ENCODE measurements around the gene ST3GAL2.

The ST3GAL2 gene, protein sequence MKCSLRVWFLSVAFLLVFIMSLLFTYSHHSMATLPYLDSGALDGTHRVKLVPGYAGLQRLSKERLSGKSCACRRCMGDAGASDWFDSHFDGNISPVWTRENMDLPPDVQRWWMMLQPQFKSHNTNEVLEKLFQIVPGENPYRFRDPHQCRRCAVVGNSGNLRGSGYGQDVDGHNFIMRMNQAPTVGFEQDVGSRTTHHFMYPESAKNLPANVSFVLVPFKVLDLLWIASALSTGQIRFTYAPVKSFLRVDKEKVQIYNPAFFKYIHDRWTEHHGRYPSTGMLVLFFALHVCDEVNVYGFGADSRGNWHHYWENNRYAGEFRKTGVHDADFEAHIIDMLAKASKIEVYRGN

DNA sequence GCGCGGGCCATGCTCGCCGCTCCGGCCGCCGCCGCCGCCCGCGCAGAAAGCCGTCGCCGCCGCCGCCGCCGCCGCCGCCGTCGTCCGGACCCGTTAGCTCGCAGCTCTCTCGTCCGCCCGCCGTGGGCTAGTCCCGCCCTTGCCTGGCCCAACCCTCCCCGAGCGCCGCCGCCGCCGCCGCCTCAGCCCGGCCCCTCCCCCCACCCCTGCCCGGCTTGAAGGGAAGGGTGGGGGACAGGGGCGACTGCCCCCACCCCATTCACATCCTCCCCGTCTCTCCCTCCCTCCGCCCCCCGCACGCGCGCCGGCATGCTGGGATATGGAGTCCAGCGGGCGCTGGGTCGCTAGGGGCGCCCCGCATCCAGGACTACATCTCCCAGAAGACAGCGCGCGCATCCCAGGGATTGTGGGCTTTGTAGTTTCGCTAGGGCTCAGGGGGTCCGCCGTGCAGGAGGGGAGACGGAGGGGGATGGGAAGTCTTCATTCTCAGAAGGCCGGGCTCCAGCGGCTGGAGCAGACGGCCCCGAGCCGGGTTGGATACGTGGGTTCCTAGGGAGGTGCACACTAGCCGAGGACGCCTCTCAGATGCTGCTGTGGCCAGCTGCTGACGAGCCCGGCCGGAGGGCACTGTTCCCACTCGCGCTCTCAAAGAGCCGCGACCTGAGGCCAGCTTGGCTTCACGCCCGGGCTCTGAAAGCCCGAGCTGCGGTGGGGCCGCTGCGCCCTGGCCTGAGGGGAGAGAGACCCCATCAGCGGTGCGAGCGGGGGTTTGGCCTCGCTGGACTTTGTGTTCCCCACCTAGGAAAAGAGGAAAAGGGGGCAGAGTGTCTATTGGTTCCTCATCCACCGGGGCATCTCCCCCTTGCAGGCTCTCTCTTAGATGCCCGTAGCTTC is at the start of gene ST3GAL2:
Gene ST3GAL2 (minus strand): TSS at position 132 of the 894 bp plus-strand sequence. CDS start 40,570 bp downstream, outside the sequence.
- DNase-seq = peak; percentile 64

DNA sequence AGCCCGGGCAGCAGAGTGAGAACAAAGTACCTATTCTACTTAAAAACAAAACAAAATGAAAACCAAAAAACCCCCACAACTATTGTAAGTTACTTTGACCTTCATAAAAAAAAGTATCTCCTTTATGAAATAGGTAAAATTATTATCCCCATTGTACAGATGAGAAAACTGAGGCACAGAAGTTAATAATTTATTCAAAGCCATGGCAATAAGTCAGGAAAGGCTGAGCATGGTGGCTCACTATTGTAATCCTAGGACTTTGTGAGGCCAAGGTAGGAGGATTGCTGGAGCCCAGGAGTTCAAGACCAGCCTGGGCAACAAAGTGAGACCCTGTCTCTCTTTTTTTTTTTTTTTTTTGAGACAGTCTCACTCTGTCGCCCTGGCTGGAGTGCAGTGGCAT is 46.0 kb upstream of the ST3GAL2 start:
- no peak for DNase-seq

DNA sequence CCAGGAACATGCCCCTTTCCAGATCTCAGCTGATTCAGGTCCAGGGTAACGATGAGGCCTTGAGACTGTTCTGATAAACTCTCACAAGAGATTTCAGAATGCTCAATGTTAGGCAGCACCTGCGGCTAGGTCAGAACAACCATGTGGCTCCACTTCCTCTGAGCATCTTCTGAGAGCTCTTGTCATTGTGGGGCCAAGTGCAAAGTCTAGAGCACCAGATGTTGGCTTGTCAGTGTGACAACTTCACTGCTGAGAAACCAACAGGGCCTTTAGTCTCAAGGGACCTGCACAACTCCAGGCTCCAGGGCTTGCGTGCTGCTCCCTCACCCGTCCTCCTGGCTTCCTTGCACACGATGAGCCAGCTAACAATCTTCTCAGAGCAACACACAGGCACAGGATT is 44.5 kb upstream of the ST3GAL2 start:
- DNase-seq = no peak

DNA sequence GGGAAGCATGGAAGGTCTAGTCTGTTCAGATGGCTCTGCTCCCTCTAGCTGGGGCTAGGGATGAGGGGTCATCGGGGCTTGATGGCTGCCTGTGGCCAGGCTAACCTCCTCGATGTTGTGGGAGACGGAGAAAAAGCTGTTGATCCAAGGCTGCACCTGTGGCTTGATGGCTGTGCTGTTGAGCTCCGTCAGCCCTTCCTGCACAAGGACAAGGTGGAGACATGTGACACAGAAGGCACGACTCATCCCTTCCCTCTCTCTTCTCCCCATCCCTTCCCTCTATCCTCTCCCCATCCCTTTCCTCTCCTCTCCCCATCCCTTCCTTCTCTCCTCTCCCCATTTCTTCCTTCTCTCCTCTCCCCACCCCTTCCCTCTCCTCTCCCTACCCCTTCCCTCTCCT is 43.7 kb upstream of the ST3GAL2 start:
- no peak for DNase-seq

DNA sequence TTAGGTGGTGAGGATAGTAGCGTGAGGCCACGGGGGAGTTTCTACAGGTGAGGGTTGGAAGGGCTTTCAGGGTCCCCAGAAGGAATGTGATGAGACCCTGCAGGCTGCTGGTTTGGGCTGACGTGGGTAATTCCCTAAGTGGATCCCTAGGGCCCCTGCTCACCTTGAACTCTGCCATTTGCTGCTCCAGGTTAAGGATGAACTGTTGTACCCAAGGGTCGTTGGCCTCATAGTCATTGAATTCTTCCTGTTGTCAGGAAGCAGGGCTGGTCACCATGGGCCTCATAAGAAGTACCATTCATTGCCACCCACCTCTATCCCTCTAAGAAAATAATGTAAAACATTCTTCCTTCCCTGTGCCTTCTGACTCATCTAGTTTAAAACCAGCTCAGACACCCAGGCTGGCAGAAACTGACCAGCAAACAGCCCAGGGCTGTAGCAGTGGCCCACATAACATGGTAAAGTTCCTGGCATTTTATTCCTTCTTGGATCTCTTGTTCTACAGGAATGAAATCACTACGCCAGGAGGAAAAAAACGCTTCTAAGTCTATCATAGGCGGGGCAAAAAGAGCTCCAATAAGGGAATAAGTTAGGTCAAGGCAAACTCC is 43.1 kb upstream of the ST3GAL2 start:
- DNase-seq = no peak

DNA sequence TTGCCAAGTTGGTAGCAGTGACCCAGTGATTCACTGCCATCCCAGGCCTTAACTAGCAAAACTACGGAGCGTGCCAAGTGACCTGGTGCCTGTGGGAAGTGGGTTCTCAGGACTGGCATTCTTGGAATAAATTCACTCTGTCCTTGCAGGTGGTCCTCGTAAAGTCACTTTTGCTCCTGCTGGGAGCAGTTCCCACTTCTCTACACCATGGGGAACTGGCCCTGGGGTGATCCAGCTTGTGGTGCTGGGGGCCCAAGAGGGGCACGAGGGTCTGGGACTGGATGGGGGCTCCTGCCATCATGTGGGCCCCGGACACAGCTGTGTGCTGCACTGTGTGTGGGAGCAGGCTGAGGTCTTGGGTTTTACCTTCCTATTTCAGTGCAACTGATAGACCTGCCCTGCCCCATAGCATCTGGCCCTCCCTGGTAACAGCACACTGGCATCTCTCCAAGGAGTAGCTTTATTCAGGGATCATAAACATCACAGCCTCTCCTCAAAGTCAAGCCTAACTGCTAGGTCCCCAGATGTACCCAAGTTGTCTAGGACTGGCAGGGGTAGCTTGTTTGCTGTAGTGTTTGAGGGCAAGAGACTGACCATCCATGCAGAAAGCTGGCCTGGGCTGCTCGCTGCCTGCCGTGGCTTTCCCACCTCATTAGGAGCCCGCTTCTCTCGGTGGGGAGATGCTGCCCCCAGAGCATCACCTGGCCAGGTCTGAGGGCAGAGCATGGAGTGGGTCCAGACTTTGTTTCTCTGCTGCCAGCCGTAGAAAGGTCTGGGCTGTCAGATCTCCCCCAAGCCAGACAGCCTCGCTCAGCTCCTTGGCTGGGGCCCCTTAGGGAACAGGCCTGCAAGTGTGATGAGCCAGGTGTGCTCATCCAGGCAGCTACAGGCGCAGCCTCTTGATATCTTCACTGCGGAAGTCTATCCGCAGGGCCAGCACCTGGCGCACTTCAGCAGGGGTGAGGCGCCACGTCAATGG is 41.5 kb upstream of the ST3GAL2 start:
- DNase-seq = no peak

DNA sequence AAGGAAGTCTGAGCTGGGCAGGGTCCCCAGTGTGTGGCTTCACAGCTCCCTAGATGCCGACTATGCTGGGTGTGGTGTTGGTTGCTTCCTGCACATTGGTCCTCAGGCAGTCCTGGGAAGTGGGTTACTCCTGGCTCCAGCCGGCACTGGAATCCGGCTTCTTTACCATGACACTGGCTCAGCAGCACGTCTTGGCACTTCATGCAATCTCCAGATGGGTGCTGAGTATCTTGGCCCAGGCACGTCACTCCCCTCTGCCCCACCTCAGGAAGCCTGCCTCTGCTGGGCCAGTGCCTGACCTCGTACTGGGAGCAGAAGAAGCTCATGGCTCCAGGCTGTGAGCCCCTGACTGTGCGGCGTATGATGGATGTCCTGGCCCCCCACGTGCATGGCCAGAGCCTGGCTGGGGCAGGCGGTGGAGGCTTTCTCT is 40.0 kb upstream of the ST3GAL2 start:
- DNase-seq = no peak

DNA sequence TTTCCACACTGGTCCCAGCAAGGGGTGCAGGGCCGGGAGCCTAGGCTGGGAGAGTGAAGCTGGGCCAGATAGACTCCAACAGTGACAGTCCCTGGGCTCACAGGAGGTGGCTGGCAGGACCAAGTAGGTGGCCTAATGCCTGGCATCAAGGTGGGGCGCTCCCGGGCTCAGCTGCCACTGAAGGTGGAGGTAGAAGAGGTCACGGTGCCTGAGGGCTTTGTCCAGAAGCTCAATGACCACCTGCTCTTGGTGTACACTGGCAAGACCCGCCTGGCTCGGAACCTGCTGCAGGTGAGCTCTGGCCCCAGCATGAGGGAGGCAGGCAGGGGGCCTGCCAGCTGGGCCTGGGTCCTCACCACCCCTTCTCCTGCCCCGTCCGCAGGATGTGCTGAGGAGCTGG is 39.3 kb upstream of the ST3GAL2 start:
- no peak for DNase-seq

DNA sequence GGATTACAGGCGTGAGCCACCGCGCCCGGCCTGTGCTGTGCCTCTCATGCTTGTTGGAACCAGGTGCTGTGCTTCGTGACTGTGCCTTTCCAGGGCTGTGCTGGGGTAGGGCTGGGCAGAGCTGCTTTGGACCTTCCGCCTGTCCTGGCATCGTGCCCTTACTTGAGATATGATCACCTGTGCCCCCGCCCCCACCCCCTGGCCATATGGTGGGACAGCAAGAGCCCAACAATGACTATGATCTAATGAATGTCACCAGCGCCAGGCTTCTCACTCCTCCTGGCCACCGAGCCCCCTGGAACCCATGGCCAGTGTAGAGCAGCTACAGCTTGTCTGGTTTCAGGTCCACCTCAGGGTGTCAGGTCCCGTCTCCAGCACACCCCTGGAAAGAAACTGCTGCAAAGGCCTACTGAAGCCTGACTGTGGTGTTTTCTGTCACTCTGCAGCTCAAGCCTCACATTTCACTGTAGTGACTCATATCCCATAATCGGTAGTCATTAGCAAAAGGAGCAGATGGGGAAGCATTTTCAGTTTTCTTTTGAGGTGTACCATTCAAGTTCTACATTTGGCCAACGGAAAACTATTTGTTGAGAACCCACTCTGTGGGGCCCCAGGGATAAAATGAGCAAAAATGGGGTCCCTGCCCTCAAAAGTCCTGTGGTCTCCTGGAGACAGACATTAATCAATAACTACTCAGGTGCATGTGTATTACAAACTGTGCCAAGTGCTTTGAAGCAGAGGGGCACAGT is 37.5 kb upstream of the ST3GAL2 start:
- no peak for DNase-seq

DNA sequence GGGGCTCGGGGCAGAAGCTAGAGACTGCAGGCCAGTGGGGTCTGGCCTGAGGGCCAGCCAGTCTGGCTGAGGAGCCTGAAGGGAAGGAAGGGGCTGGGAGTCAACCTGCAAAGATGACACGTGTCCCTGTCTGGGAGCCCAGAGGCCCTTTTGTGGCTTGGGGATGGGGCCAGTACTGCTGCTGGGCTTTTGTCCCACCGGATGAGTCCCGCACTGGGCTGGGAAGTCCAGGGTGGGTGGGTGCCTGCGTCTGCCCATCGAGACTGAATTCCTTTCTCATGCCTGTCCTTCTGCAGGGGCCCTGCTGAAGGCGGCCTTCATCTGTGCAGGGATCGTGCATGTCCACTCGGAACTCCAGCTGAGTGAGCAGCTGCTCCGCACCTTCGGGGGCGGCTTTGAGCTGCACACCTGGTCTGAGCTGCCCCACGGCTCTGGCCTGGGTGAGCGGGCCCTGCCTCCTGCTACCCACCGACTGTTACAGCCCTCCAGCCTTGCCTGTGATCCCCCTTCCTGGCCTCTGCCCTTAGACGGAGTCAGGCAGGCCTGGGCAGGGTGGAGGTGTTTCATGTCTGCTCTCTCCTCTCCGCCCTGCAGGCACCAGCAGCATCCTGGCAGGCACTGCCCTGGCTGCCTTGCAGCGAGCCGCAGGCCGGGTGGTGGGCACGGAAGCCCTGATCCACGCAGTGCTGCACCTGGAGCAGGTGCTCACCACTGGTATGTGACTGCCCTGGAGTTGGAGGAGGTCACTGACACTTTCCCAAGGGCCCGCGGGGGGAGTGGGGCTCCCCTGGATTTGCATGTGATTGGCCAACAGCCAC is 36.4 kb upstream of the ST3GAL2 start:
- no peak for DNase-seq

DNA sequence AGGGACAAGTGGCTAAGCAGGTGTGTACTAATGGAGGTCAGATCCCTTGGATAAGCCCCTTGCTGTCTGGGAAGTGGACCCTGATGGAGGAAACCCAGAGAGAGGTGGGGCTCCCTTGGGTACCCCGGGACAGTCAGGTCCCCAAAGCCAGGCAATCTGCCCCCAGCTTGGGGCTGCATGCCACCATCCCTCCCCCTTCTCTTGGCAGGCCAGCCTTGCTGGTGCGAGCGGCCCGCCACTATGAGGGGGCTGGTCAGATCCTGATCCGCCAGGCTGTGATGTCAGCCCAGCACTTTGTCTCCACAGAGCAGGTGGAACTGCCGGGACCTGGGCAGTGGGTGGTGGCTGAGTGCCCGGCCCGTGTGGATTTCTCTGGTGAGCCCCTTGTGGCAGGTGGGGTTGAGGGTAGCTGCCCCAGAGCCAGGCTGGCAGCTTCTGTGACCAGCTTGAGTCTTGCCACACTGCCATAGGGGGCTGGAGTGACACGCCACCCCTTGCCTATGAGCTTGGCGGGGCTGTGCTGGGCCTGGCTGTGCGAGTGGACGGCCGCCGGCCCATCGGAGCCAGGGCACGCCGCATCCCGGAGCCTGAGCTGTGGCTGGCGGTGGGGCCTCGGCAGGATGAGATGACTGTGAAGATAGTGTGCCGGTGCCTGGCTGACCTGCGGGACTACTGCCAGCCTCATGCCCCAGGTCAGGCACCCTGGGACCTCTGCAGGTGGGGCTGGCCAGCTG is 35.6 kb upstream of the ST3GAL2 start:
- no peak for DNase-seq

DNA sequence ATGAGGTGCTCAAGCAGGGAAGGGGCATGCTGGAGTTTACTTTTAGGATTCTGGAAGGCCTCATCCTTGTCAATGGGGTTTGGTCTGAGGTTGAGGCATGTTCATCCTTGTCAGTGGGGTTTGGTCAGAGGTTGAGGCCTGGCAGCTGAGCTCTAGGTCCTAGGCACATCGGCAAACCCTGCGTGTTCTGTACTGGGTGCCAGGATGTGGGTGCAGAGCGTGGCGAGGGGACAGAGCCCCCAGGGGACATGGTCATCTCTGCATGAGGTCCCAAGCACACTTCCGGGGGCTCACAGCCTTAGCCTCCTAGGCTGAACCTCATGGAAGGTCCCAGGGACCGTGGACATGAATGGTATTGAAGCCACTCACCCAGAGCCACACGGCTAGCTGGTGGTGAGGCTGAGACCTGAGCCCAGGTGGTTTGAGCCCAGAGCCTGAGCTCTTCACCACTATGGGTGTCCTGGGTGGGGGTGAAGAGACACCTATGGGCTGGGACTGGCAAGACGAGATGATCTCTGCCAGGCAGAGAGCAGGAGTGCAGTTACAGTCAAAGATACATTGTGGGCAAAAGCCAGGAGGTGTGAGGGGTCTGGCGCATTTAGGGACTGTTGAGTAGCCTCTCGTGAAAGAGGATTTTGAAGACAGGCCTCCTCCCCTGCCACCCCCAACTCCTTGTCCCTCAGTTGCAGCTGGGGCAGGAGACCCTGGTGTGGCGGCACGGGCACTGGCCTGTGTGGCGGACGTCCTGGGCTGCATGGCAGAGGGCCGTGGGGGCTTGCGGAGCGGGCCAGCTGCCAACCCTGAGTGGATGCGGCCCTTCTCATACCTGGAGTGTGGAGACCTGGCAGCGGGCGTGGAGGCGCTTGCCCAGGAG is 34.8 kb upstream of the ST3GAL2 start:
- no peak for DNase-seq

DNA sequence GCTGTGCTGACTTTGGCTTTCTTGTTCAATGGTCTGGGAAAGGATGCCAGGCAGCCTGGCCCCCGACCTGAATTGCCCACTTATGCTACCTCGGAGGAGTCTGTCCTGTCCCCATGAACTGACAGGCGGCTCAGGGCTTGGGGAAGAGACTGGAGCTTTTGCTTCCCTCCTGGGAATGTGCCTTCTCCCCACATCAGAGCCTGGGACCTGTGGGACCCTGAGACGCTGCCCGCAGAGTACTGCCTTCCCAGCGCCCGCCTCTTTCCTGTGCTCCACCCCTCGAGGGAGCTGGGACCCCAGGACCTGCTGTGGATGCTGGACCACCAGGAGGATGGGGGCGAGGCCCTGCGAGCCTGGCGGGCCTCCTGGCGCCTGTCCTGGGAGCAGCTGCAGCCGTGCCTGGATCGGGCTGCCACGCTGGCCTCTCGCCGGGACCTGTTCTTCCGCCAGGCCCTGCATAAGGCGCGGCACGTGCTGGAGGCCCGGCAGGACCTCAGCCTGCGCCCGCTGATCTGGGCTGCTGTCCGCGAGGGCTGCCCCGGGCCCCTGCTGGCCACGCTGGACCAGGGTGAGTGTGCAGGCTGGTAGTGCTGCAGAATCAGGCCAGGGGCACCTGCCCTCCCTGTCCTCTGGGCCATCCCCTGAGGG is 34.0 kb upstream of the ST3GAL2 start:
- DNase-seq = no peak

DNA sequence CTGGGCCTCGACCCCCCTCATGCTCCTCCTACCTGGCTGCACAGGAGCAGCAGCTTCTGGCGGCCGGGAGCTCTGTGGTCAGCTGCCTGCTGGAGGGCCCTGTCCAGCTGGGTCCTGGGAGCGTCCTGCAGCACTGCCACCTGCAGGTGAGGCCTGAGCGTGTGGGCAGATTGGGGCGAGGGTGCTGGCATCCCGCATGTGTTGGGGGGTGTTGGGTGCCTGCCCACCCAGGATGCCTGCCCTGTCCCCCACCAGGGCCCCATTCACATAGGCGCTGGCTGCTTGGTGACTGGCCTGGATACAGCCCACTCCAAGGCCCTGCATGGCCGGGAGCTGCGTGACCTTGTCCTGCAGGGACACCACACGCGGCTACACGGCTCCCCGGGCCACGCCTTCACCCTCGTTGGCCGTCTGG is 32.0 kb upstream of the ST3GAL2 start:
- DNase-seq = no peak

DNA sequence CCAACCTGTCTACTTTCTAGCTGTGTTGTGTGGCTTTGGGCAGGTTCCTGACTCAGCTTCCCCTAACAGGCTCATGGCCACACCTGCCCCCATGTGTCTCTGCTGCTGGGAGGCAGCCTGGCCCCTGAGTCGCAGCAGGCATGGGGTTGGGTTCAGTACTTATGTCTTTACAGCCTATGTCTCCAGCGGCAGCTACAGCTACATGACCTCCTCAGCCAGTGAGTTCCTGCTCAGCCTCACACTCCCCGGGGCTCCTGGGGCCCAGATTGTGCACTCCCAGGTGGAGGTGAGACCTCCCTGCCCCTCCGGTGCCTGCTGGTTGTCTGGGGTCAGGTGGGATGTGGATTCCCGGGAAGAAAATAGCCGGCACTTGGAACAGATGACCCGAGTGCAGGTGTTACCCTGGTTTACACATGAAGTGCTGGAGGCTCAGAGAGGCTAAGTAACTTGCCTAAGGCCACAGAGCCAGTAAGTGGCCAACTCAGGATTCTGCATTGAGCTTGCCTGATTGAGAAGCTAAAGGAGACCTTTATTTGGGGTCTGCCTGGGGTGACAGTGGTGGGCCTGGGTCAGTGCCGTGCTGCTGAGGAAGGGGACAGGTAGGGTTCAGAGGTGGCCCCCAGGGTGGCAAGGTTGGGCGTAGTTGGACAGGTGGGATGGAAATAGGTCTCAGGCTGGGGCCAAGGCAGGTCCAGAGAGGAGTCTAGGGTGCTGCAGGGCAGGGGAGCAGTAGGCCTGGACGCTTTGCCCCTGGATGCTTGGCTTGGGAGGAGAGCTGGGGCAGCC is 31.4 kb upstream of the ST3GAL2 start:
- DNase-seq = no peak

DNA sequence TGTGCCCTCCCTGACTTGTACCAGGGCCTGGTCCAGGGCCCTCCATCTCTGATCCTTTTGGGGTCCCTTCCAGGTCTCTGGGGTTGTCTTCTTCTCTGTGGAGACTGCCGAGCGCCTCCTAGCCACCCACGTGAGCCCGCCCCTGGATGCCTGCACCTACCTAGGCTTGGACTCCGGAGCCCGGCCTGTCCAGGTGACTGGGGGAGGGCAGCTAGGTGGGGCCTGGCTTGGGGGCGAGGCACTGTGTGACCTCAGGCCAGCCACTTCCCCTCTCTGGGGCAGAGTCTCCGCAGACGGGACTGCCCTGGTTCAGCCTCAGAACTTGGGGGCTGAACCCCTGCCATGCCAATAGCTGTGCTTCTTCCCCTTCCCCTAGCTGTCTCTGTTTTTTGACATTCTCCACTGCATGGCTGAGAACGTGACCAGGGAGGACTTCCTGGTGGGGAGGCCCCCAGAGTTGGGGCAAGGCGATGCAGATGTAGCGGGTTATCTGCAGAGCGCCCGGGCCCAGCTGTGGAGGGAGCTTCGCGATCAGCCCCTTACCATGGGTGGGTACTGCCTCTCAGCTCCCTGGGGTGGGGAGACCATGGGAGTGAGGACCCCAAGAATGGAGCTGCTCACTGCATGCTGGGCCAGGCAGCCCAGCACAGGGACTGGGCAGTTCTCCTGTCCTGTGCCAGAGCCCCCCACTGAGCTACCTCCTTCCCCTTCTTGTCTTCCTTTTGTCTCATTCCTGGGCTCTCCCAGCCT is 30.1 kb upstream of the ST3GAL2 start:
- DNase-seq = no peak

DNA sequence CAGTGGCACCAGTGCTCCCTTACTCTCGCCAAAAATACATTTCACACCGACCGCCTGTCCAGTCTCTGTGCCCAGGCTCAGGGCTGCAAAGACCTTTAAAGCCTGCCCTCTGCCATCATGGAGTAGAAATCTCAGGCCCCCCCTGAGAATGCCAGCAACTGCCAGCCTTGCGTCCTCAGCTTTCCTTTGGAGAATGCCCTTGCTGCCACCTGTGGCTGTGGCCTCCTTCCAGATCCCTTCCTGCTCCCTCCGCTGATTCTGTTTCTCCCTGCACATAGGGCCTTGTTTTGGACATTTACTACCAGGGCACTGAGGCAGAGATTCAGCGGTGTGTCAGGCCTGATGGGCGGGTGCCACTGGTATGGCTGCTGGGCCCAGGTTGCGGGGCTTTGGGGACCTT is 28.7 kb upstream of the ST3GAL2 start:
- no peak for DNase-seq
